HEK293 (cell line): ENCODE measurements around the gene EEF1A2.

ENCODE experiments used
- CTCF ChIA-PET: fragments of 350-600 bp; formaldehyde crosslinking; extraction: SDS; loops from one replicate; lab custom pipeline; 2021; ENCODE audit warnings: antibody characterized with exemption; lab: Yijun Ruan, JAX
- POLR2A ChIA-PET: fragments of 300-600 bp; formaldehyde crosslinking; extraction: SDS; loops from one replicate; lab custom pipeline; 2020; ENCODE audit warnings: antibody characterized with exemption, inconsistent platforms; lab: Yijun Ruan, JAX
- H3K27ac ChIP-seq: fragments of 200-500 bp; sonication (Bioruptor generic); 2 replicates; pipeline ENCODE4 v1.5.1; 2014; ENCODE audit warnings: low read depth, low read length, control low read depth, inconsistent platforms; ENCODE audit errors: extremely low read depth
- H3K36me3 ChIP-seq, 2 experiments: fragments of 200-500 bp in 1 of 2; sonication (Bioruptor generic) in 1 of 2; 1 replicate in 1 of 2; 2 replicates in 1 of 2; pipeline ENCODE4 v1.5.1; 2014 to 2017; ENCODE audit warnings: inconsistent platforms in 2 of 2, low read length in 2 of 2; ENCODE audit not compliant: control insufficient read depth in 2 of 2, insufficient read depth in 1 of 2
- H3K4me1 ChIP-seq: fragments of 200-500 bp; sonication (Bioruptor generic); 2 replicates; pipeline ENCODE4 v1.5.1; 2014; ENCODE audit warnings: mild to moderate bottlenecking, low read length, inconsistent platforms; ENCODE audit not compliant: control insufficient read depth, insufficient read depth
- H3K4me3 ChIP-seq: 2 replicates; pipeline ENCODE4 v1.5.1; 2011; ENCODE audit warnings: low read depth, mild to moderate bottlenecking, control low read depth, low read length, moderate library complexity
- H3K9me3 ChIP-seq: fragments of 200-500 bp; sonication (Bioruptor generic); 2 replicates; pipeline ENCODE4 v1.5.1; 2014; ENCODE audit warnings: low read depth, low read length, inconsistent platforms; ENCODE audit not compliant: control insufficient read depth, insufficient read depth
- AEBP2 ChIP-seq: fragments of 450-650 bp; formaldehyde crosslinking; IDR thresholded peaks from 2 replicates; pipeline ENCODE4 v1.5.1; 2016; ENCODE audit warnings: missing biosample characterization, missing genetic modification characterization, borderline replicate concordance
- BCL6B ChIP-seq: fragments of 450-650 bp; formaldehyde crosslinking; IDR thresholded peaks from 2 replicates; pipeline ENCODE4 v1.5.1; 2017; ENCODE audit warnings: missing biosample characterization, missing genetic modification characterization
- GLIS1 ChIP-seq: fragments of 450-650 bp; formaldehyde crosslinking; IDR thresholded peaks from 2 replicates; pipeline ENCODE4 v1.5.1; 2016; ENCODE audit warnings: missing biosample characterization, missing genetic modification characterization
- REPIN1 ChIP-seq: fragments of 450-650 bp; formaldehyde crosslinking; IDR thresholded peaks from 2 replicates; pipeline ENCODE4 v1.5.1; 2017; ENCODE audit warnings: missing biosample characterization, missing genetic modification characterization, low read depth
- YY1 ChIP-seq: fragments of 450-650 bp; formaldehyde crosslinking; IDR thresholded peaks from 2 replicates; pipeline ENCODE4 v1.5.1; 2018; ENCODE audit warnings: missing biosample characterization, missing genetic modification characterization
- ZFHX2 ChIP-seq: fragments of 450-650 bp; formaldehyde crosslinking; conservative IDR thresholded peaks from 2 replicates; pipeline ENCODE4 v1.5.1; 2016; ENCODE audit warnings: missing biosample characterization, missing genetic modification characterization
- ZIC2 ChIP-seq: fragments of 450-650 bp; formaldehyde crosslinking; IDR thresholded peaks from 2 replicates; pipeline ENCODE4 v1.5.1; 2016; ENCODE audit warnings: missing biosample characterization, missing genetic modification characterization
- ZNF132 ChIP-seq: fragments of 450-650 bp; formaldehyde crosslinking; IDR thresholded peaks from 2 replicates; pipeline ENCODE4 v1.5.1; 2017; ENCODE audit warnings: missing biosample characterization, missing genetic modification characterization, borderline replicate concordance
- ZNF146 ChIP-seq: fragments of 450-650 bp; formaldehyde crosslinking; IDR thresholded peaks from 2 replicates; pipeline ENCODE4 v1.5.1; 2016; ENCODE audit warnings: missing biosample characterization, missing genetic modification characterization
- ZNF174 ChIP-seq: fragments of 450-650 bp; formaldehyde crosslinking; IDR thresholded peaks from 2 replicates; pipeline ENCODE4 v1.5.0; 2017; ENCODE audit warnings: missing biosample characterization, mild to moderate bottlenecking, missing genetic modification characterization
- ZNF558 ChIP-seq: fragments of 450-650 bp; formaldehyde crosslinking; IDR thresholded peaks from 2 replicates; pipeline ENCODE4 v1.5.1; 2016; ENCODE audit warnings: missing biosample characterization, missing genetic modification characterization
- ZNF621 ChIP-seq: fragments of 450-650 bp; formaldehyde crosslinking; IDR thresholded peaks from 2 replicates; pipeline ENCODE4 v1.5.1; 2017; ENCODE audit warnings: missing biosample characterization, missing genetic modification characterization
- ZNF654 ChIP-seq: fragments of 450-650 bp; formaldehyde crosslinking; IDR thresholded peaks from 2 replicates; pipeline ENCODE4 v1.5.1; 2016; ENCODE audit warnings: low read depth, missing biosample characterization, missing genetic modification characterization
- ZNF704 ChIP-seq: fragments of 450-650 bp; formaldehyde crosslinking; IDR thresholded peaks from 2 replicates; pipeline ENCODE4 v1.5.1; 2016; ENCODE audit warnings: missing biosample characterization, missing genetic modification characterization
- ZNF776 ChIP-seq: fragments of 450-650 bp; formaldehyde crosslinking; IDR thresholded peaks from 2 replicates; pipeline ENCODE4 v1.5.0; 2017; ENCODE audit warnings: missing biosample characterization, missing genetic modification characterization, borderline replicate concordance
- ZXDB ChIP-seq: fragments of 450-650 bp; formaldehyde crosslinking; IDR thresholded peaks from 2 replicates; pipeline ENCODE4 v1.5.1; 2016; ENCODE audit warnings: missing biosample characterization, missing genetic modification characterization

EEF1A2 gene

DNA sequence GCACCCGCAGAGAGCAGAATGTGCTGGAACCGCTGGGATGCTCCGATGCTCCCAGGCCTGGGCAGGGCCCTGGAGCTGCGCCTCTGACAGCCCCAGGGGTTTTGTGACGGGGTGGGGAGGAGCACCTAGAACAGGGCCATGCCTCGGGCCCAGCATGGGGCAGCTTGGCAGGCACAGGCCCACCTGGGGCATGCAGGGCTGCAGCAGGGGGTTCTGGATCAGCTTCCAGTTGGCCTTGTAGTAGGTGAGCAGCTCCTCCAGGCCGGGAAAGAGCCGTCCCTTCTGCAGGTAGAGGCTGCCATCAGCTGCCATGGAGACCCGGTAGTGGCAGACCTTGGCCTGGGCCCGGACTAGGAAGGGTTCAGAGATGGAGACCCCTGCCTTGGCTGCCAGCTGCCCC, 44.2 kb upstream of the EEF1A2 start:
- CTCF ChIA-PET: interaction anchor here (1.4 kb wide), 1 partner anchor 101 kb away, joined by 3 read pairs; no protein-coding TSS in a partner anchor

DNA sequence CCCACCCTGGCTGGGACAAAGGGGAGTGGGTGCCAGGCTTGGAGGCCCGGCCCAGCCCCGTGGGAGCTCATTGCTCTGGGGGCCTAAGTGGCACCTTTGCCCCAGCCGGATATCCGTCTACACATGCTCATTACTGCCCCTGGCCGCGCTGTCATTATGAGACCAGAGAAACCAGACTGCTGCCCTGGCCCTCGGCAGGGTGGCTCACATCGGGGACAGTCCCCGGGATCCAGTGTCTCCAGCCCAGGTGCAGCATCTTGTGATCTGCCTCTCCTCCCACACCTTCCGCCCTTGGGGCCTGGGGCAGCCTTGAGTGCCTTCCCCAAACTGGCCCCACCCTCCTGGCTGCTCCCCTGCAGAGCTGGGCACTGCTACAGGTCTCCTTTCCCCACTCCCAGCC, 43.8 kb upstream of the EEF1A2 start:
- no peaks in the 10 kb centered on the region for H3K36me3 ChIP-seq
- POLR2A ChIA-PET: no interaction called here
- H3K27ac ChIP-seq: no peak overlapping the region
- no peak for TF ChIP-seq ZNF704
- no peak for TF ChIP-seq AEBP2 (tag by site-specific recombination)
- 0 out of 2 replicates have a peak, but pooled peaks have one; percentile 16 for TF ChIP-seq ZFHX2 (tag by site-specific recombination)
- no peaks in the 10 kb centered on the region for H3K4me1 ChIP-seq
- no peaks in the 10 kb centered on the region for H3K9me3 ChIP-seq
- CTCF ChIA-PET: interaction anchor here (1.4 kb wide), 1 partner anchor 101 kb away, joined by 3 read pairs; no protein-coding TSS in a partner anchor
- H3K4me3 ChIP-seq: no peak overlapping the region

More for the DNA sequence above, 44.2 kb upstream of the EEF1A2 start:
- Histone ChIP-seq H3K4me3 (no peak overlapping the region), H3K9me3 (no peaks in the 10 kb centered on the region), H3K4me1 (no peaks in the 10 kb centered on the region), H3K36me3 (no peaks in the 10 kb centered on the region), H3K27ac (no peak overlapping the region)
- TF ChIP-seq GLIS1 (tag by site-specific recombination) (peak; percentile 59), ZNF132 (tag by site-specific recombination) (no peak), BCL6B (tag by site-specific recombination) (no peak), ZIC2 (tag by site-specific recombination) (peak; percentile 93)
- POLR2A ChIA-PET: no interaction called here

DNA sequence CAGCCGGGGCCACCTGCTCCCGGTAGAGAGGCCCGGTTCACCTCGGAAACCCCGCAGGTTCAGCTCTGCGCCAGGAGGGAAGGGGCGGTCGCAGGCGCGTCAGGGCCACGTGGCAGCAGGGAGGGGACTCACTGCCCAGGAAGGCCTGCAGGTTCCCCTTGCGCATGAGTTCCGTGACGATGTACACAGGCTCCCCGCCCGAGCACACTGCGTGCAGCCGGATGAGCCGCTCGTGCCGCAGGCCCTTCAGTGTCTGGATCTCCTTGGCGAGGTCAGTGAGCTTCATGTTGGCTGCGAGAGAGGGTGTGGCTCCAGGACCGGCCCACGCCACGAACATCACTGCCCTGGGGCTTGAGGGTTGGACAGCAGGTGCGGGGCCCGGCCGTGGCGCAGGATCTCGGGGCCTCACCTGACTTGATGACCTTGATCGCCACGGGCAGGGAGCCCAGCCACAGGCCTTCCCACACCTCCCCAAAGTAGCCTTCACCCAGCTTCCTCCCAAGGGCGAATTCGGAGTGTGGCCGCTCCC, 43.2 kb upstream of the EEF1A2 start:
- Histone ChIP-seq H3K4me1 (no peaks in the 10 kb centered on the region), H3K9me3 (no peaks in the 10 kb centered on the region), H3K4me3 (no peak overlapping the region), H3K27ac (no peak overlapping the region), H3K36me3 (no peaks in the 10 kb centered on the region)
- ChIA-PET CTCF (interaction anchor here (0.5 kb wide), 1 partner anchor 101 kb away, joined by 3 read pairs; no protein-coding TSS in a partner anchor), POLR2A (no interaction called here)
- TF ChIP-seq REPIN1 (tag by site-specific recombination) (no peak), ZNF654 (no peak), ZNF776 (no peak), YY1 (tag by site-specific recombination) (no peak), ZNF558 (tag by site-specific recombination) (no peak), ZNF174 (tag by site-specific recombination) (no peak), ZXDB (tag by site-specific recombination) (no peak), ZNF146 (tag by site-specific recombination) (no peak), ZNF621 (tag by site-specific recombination) (no peak)
- TF ChIP-seq, all 188 proteins: peak for 0
